ENCODE data around the gene MEX3D. TPM values are rescaled to one million over a fixed set of nuclear protein-coding genes. Genes with fewer than 3 reads are reported as not detected.

The MEX3D gene
- total RNA-seq, 1 experiment from 2014 or later, result 64.0 TPM

GRCh38 chr19:1593501-1593772 lies 25.3 kb upstream of the MEX3D start:
- intact Hi-C loops (cut with micrococcal nuclease), result no loop called here
- Histone ChIP-seq H3K4me3 (ENCODE audit: low read length) (no peak overlapping the region), H3K4me2 (ENCODE audit: low read length) (peak overlapping the region; percentile 92; the same call in 1 of the 2 replicates), H3K9me3 (ENCODE audit: low read length) (no peaks in the 10 kb centered on the region), H3K79me2 (ENCODE audit: low read length) (peaks cover 32% of the 10 kb centered on the region), H4K20me1 (ENCODE audit: low read length) (no peaks in the 10 kb centered on the region), H3K9me2 (replicated peaks; ENCODE audit: low read length) (no peaks in the 10 kb centered on the region), H2AFZ (ENCODE audit: low read length) (no peak overlapping the region), H3K36me3 (ENCODE audit: low read depth, low read length) (peaks cover 5% of the 10 kb centered on the region; the same call in 1 of the 2 replicates), H3K9ac (ENCODE audit: low read length) (peak overlapping the region; percentile 72), H3F3A (ENCODE audit: low read length, unreplicated experiment) (no peaks in the 10 kb centered on the region), H3K27ac (ENCODE audit: low read length) (no peak overlapping the region), H3K27me3 (ENCODE audit: low read length) (no peaks in the 10 kb centered on the region), H3K4me1 (ENCODE audit: insufficient read depth, low read length) (0 out of 2 replicates have a peak, but pooled peaks cover 12% of the 10 kb centered on the region)
- BruUV-seq (replicated peaks), result no TSS peak
- ChIA-PET POLR2A (ENCODE audit: unreplicated experiment) (no interaction called here), CTCF (interaction anchor here (1.1 kb wide), 1 partner anchor 10 kb away, joined by 5 read pairs; no protein-coding TSS in a partner anchor)
- ATAC-seq (no peak), DNase-seq (no peak)
- TF ChIP-seq CTCF (conservative IDR thresholded peaks at IDR 0.05; ENCODE audit: low read depth, low read length), result no peak
- no peak for TF ChIP-seq EZH2phosphoT487 (IDR thresholded peaks at IDR 0.05; ENCODE audit: borderline replicate concordance, low read length)
- TF ChIP-seq EZH2 (IDR thresholded peaks at IDR 0.05; ENCODE audit: low read length, unreplicated experiment), result no peak

GRCh38 chr19:1592755-1593500 lies 24.8 kb upstream of the MEX3D start, which contains the start of gene MBD3:
MBD3 (minus strand) TSS chr19:1592865; CDS start chr19:1592631, 234 bp downstream.
- Histone ChIP-seq H3K9ac (ENCODE audit: low read length) (peak within 1 kb of the TSS; percentile 100), H3F3A (ENCODE audit: low read length, unreplicated experiment) (no peaks in the 10 kb centered on the region), H2AFZ (ENCODE audit: low read length) (peak within 1 kb of the TSS; percentile 87), H3K27me3 (ENCODE audit: low read length) (no peaks in the 10 kb centered on the region), H3K4me2 (ENCODE audit: low read length) (peak within 1 kb of the TSS; percentile 97), H3K9me2 (replicated peaks; ENCODE audit: low read length) (no peaks in the 10 kb centered on the region), H3K9me3 (ENCODE audit: low read length) (no peaks in the 10 kb centered on the region), H3K36me3 (ENCODE audit: low read depth, low read length) (peaks cover 4% of the 10 kb centered on the region; the same call in 1 of the 2 replicates), H3K27ac (ENCODE audit: low read length) (peak within 1 kb of the TSS; percentile 86), H3K4me1 (ENCODE audit: insufficient read depth, low read length) (0 out of 2 replicates have a peak, but pooled peaks cover 12% of the 10 kb centered on the region), H4K20me1 (ENCODE audit: low read length) (no peaks in the 10 kb centered on the region), H3K4me3 (ENCODE audit: low read length) (peak within 1 kb of the TSS; percentile 96), H3K79me2 (ENCODE audit: low read length) (peaks cover 33% of the 10 kb centered on the region)
- TF ChIP-seq EZH2 (IDR thresholded peaks at IDR 0.05; ENCODE audit: low read length, unreplicated experiment), result no peak
- no peak for TF ChIP-seq EZH2phosphoT487 (IDR thresholded peaks at IDR 0.05; ENCODE audit: borderline replicate concordance, low read length)
- no peak for TF ChIP-seq CTCF (conservative IDR thresholded peaks at IDR 0.05; ENCODE audit: low read depth, low read length)
- DNase-seq (peak; percentile 92), ATAC-seq (peak; percentile 82)
- CTCF ChIA-PET, result interaction anchor here (0.5 to 1.1 kb wide), 3 partner anchors 8 to 13 kb away, joined by 3 to 7 read pairs (median 5); partner anchors contain the start of gene UQCR11
- no TSS peak for BruUV-seq (replicated peaks)
- intact Hi-C loops (cut with micrococcal nuclease), result no loop called here
- POLR2A ChIA-PET (ENCODE audit: unreplicated experiment), result interaction anchor here (0.6 kb wide), 1 partner anchor 60 kb away, joined by 5 read pairs; no protein-coding TSS in a partner anchor

All from PC-3 (cell line).